GM12878 (cell line): ENCODE measurements around the gene OR2Z1.

Experiments used
- BCL3 ChIP-seq: IDR thresholded peaks from 2 replicates; pipeline ENCODE4 v1.6.1; 2011; ENCODE audit warnings: borderline replicate concordance, low read depth, mild to moderate bottlenecking, moderate library complexity, low read length; ENCODE audit not compliant: insufficient read depth, poor library complexity, severe bottlenecking
- CEBPB ChIP-seq, 2 experiments: fragments of 150-350 bp in 1 of 2; IDR thresholded peaks; 2 replicates each; pipeline ENCODE4 v1.6.1; 2012 to 2014; ENCODE audit warnings: low read depth in 2 of 2, low read length in 2 of 2, borderline replicate concordance in 1 of 2, inconsistent platforms in 1 of 2
- CTCF ChIP-seq, 3 experiments: IDR thresholded peaks in 2 of 3; conservative IDR thresholded peaks in 1 of 3; 2 replicates each; pipeline ENCODE4 v1.5.1; 2011; ENCODE audit warnings: low read depth in 3 of 3, low read length in 3 of 3, mild to moderate bottlenecking in 3 of 3, control low read depth in 2 of 3, moderate library complexity in 2 of 3, inconsistent platforms in 1 of 3, mixed read lengths in 1 of 3; ENCODE audit not compliant: control insufficient read depth in 2 of 3, insufficient read depth in 1 of 3; ENCODE audit errors: extremely low read depth in 1 of 3
- EP300 ChIP-seq, 2 experiments: fragments of 150-350 bp in 1 of 2; IDR thresholded peaks; 2 replicates each; pipeline ENCODE4 v1.6.1; 2011 to 2012; ENCODE audit warnings: low read depth in 2 of 2, low read length in 2 of 2, borderline replicate concordance in 1 of 2, improper control_type of control experiment in 1 of 2, inconsistent platforms in 1 of 2; ENCODE audit not compliant: control insufficient read depth in 1 of 2
- MAX ChIP-seq: IDR thresholded peaks from 2 replicates; pipeline ENCODE4 v1.6.1; 2012; ENCODE audit warnings: low read depth, low read length, improper control_type of control experiment
- POLR2A ChIP-seq: IDR thresholded peaks from 2 replicates; pipeline ENCODE4 v1.6.1; 2011; ENCODE audit warnings: low read depth, mild to moderate bottlenecking, low read length
- REST ChIP-seq: IDR thresholded peaks from 2 replicates; pipeline ENCODE4 v1.6.1; 2012; ENCODE audit warnings: mild to moderate bottlenecking, low read depth, low read length
- ZBTB33 ChIP-seq: fragments of 450-650 bp; IDR thresholded peaks from 2 replicates; pipeline ENCODE4 v1.6.1; 2017; ENCODE audit warnings: mild to moderate bottlenecking

- no peak for TF ChIP-seq CEBPB (IDR thresholded peaks at IDR 0.05; ENCODE audit: borderline replicate concordance in 1 of 2, low read depth in 2 of 2, low read length in 2 of 2)
- TF ChIP-seq POLR2A, result no peak
- no peak for TF ChIP-seq BCL3
- TF ChIP-seq REST, result no peak
- no peak for TF ChIP-seq EP300 (IDR thresholded peaks at IDR 0.05; ENCODE audit: borderline replicate concordance in 1 of 2, control insufficient read depth in 1 of 2, low read depth in 2 of 2, low read length in 2 of 2)
- no peak for TF ChIP-seq CTCF (IDR thresholded peaks at IDR 0.05 in 2 of 3, conservative IDR thresholded peaks at IDR 0.05 in 1 of 3; ENCODE audit: control insufficient read depth in 2 of 3, extremely low read depth in 1 of 3, insufficient read depth in 1 of 3, low read depth in 3 of 3, low read length in 3 of 3)
- TF ChIP-seq ZBTB33, result no peak
- TF ChIP-seq MAX, result no peak
These were observed 46.4 kb upstream of the OR2Z1 start for GRCh38 chr19:8675066-8675465.
